HepG2 (cell line): ENCODE measurements around the gene TXN2. TPM values are rescaled to one million over a fixed set of nuclear protein-coding genes. Genes with fewer than 3 reads are reported as not detected.

Source experiments
- ATAC-seq: fragments of 200-7000 bp; cut with Tn5 transposase; 3 replicates; pipeline ENCODE4 v1.9.1; 2020; ENCODE audit warnings: mild to moderate bottlenecking, moderate library complexity
- BruUV-seq: library from RNA; stranded (reverse); fragments of 400-500 nt; replicated peaks from 2 replicates; lab custom pipeline; 2021; lab: Mats Ljungman, UMichigan
- CTCF ChIA-PET: fragments of 300-600 bp; formaldehyde crosslinking; extraction: SDS; loops from one replicate; lab custom pipeline; 2021; ENCODE audit warnings: low total read pairs, inconsistent platforms, low intra/inter-chr PET ratio; lab: Yijun Ruan, JAX
- POLR2A ChIA-PET: fragments of 350-600 bp; sonication (Branson Sonifier 250); formaldehyde crosslinking; loops from one replicate; lab custom pipeline; 2020; ENCODE audit warnings: antibody characterized with exemption, inconsistent platforms; lab: Yijun Ruan, JAX
- DNase-seq: peaks from one replicate; pipeline ENCODE4 v3.0.0-alpha.2; 2015; ENCODE audit warnings: low spot score
- FAIRE-seq: peaks from 3 replicates; lab custom pipeline; 2011; peaks lifted over from hg19 to GRCh38; lab: Jason Lieb, UNC
- H2AFZ ChIP-seq: one replicate; pipeline ENCODE4 v1.6.1; 2011; ENCODE audit warnings: low read length, inconsistent platforms
- H3K27ac ChIP-seq: fragments of 300-600 bp; 3 replicates; pipeline ENCODE4 v1.8.0; 2011; ENCODE audit warnings: mixed run types, mild to moderate bottlenecking, mixed read lengths, low read length, inconsistent platforms; ENCODE audit not compliant: insufficient read depth; ENCODE audit errors: extremely low read length
- H3K27me3 ChIP-seq, 2 experiments: fragments of 200-600 bp in 1 of 2; 2 replicates in 1 of 2; 3 replicates in 1 of 2; pipeline versions ENCODE4 v1.6.0 to v1.8.0; 2011; ENCODE audit warnings: low read length in 2 of 2, mild to moderate bottlenecking in 2 of 2, moderate library complexity in 2 of 2, inconsistent platforms in 1 of 2; ENCODE audit not compliant: insufficient read depth in 2 of 2, control insufficient read depth in 1 of 2
- H3K36me3 ChIP-seq, 2 experiments: fragments of 200-600 bp in 1 of 2; replicated peaks in 1 of 2; 2 replicates in 1 of 2; 3 replicates in 1 of 2; pipeline versions ENCODE4 v1.5.1 to v1.8.0; 2011; ENCODE audit warnings: low read length in 2 of 2, inconsistent platforms in 1 of 2; ENCODE audit not compliant: insufficient read depth in 2 of 2, control insufficient read depth in 1 of 2
- H3K4me1 ChIP-seq: 2 replicates; pipeline ENCODE4 v1.5.1; 2012; ENCODE audit warnings: low read length, inconsistent platforms; ENCODE audit not compliant: insufficient read depth
- H3K4me2 ChIP-seq: 2 replicates; pipeline ENCODE4 v1.6.0; 2011; ENCODE audit warnings: low read depth, low read length, inconsistent platforms
- H3K4me3 ChIP-seq, 3 experiments: fragments of 200-600 bp in 1 of 3; sonication (generic), shearing (Covaris generic) in 1 of 3; replicated peaks in 1 of 3; 2 replicates each; pipeline ENCODE4 v1.5.1; 2011 to 2016; ENCODE audit warnings: low read length in 3 of 3, inconsistent platforms in 2 of 3, low read depth in 2 of 3, mild to moderate bottlenecking in 2 of 3, control low read depth in 1 of 3, mixed read lengths in 1 of 3; ENCODE audit not compliant: insufficient read depth in 1 of 3
- H3K79me2 ChIP-seq: one replicate; pipeline ENCODE4 v1.6.1; 2011; ENCODE audit warnings: low read length, inconsistent platforms; ENCODE audit not compliant: insufficient read depth
- H3K9ac ChIP-seq: 2 replicates; pipeline ENCODE4 v1.6.0; 2011; ENCODE audit warnings: mild to moderate bottlenecking, low read depth, low read length, inconsistent platforms; ENCODE audit not compliant: insufficient read depth
- H3K9me3 ChIP-seq: 2 replicates; pipeline ENCODE4 v1.5.1; 2012; ENCODE audit warnings: mild to moderate bottlenecking, low read length
- H4K20me1 ChIP-seq: 2 replicates; pipeline ENCODE4 v1.6.0; 2011; ENCODE audit warnings: inconsistent platforms, mild to moderate bottlenecking, low read length, moderate library complexity; ENCODE audit not compliant: insufficient read depth
- ARHGAP35 ChIP-seq: sonication (generic); formaldehyde crosslinking; IDR thresholded peaks from 2 replicates; pipeline ENCODE4 v1.9.0; 2022; ENCODE audit warnings: mild to moderate bottlenecking, inconsistent platforms, moderate library complexity, missing genetic modification reagents, borderline replicate concordance
- ELK4 ChIP-seq: sonication (generic); formaldehyde crosslinking; IDR thresholded peaks from 2 replicates; pipeline ENCODE4 v1.9.0; 2021; ENCODE audit warnings: missing genetic modification reagents, borderline replicate concordance
- FOSL2 ChIP-seq: sonication (generic); formaldehyde crosslinking; IDR thresholded peaks from 2 replicates; pipeline ENCODE4 v1.4.0; 2020; ENCODE audit warnings: missing genetic modification reagents
- FOXC1 ChIP-seq: sonication (generic); formaldehyde crosslinking; IDR thresholded peaks from 2 replicates; pipeline ENCODE4 v1.8.0; 2022; ENCODE audit warnings: mild to moderate bottlenecking, missing genetic modification reagents, borderline replicate concordance
- FOXP1 ChIP-seq, 2 experiments: fragments of 450-650 bp in 1 of 2; IDR thresholded peaks; 2 replicates each; pipeline ENCODE4 v1.6.1; 2017 to 2018; ENCODE audit warnings: antibody characterized with exemption in 1 of 2
- JUN ChIP-seq: sonication (generic); formaldehyde crosslinking; IDR thresholded peaks from 2 replicates; pipeline ENCODE4 v1.4.0; 2020; ENCODE audit warnings: mild to moderate bottlenecking, missing genetic modification reagents
- KAT8 ChIP-seq: IDR thresholded peaks from 2 replicates; pipeline ENCODE4 v1.6.1; 2016; ENCODE audit warnings: missing genetic modification reagents, missing compliant biosample characterization
- MXI1 ChIP-seq: IDR thresholded peaks from 3 replicates; pipeline ENCODE4 v1.6.1; 2012; ENCODE audit warnings: low read depth, low read length, inconsistent platforms, borderline replicate concordance
- TEF ChIP-seq: sonication (generic); formaldehyde crosslinking; IDR thresholded peaks from 2 replicates; pipeline ENCODE4 v1.5.0; 2020; ENCODE audit warnings: missing genetic modification reagents
- USF2 ChIP-seq, 2 experiments: sonication (generic) in 1 of 2; formaldehyde crosslinking in 1 of 2; IDR thresholded peaks; 2 replicates each; pipeline versions ENCODE4 v1.5.1 to v1.6.1; 2011 to 2020; ENCODE audit warnings: borderline replicate concordance in 1 of 2, low read depth in 1 of 2, low read length in 1 of 2, mild to moderate bottlenecking in 1 of 2, missing genetic modification reagents in 1 of 2, moderate library complexity in 1 of 2
- ZNF142 ChIP-seq: sonication (generic); formaldehyde crosslinking; IDR thresholded peaks from 2 replicates; pipeline ENCODE4 v1.4.0; 2020; ENCODE audit warnings: missing genetic modification reagents
- ZNF441 ChIP-seq: sonication (generic); formaldehyde crosslinking; IDR thresholded peaks from 2 replicates; pipeline ENCODE4 v1.7.0; 2021; ENCODE audit warnings: missing genetic modification reagents, borderline replicate concordance
- ZNF605 ChIP-seq: sonication (generic); formaldehyde crosslinking; IDR thresholded peaks from 2 replicates; pipeline ENCODE4 v1.8.0; 2022; ENCODE audit warnings: mild to moderate bottlenecking, missing genetic modification reagents
- WGBS: methylation state at CpG from one replicate; pipeline ENCODE4 v1.1.6; 2017; ENCODE audit warnings: low lambda C conversion rate; 5-methylcytosine and 5-hydroxymethylcytosine counted together
- in situ Hi-C: cut with HindIII; loops from 2 replicates; pipeline ENCODE4 v1.10.0; 2017; ENCODE audit warnings: low pct_unique_long_range_greater_than_20kb; ENCODE audit not compliant: extremely low pct_ligation_motif_present
- intact Hi-C: fragments of 100-400 bp; cut with micrococcal nuclease; formaldehyde crosslinking; loops from one replicate; pipeline ENCODE4 v1.10.0; 2022; ENCODE audit not compliant: unreplicated experiment
- polyA plus RNA-seq, 8 experiments: library from polyadenylated mRNA; depleted of rRNA in 3 of 8; stranded (reverse) in 7 of 8; unstranded in 1 of 8; fragments of >200 nt; fragmentation: Illumina TruSeq in 4 of 8; extraction: Trizol in 4 of 8; gene quantifications; 2 replicates each; pipeline versions ENCODE4 v1.2.1 to v1.2.3, GENCODE V29; 2011 to 2016; ENCODE audit warnings: low read depth in 4 of 8, missing spikeins in 1 of 8, mixed read lengths in 1 of 8; ENCODE audit not compliant: insufficient read depth in 1 of 8
- total RNA-seq, 5 experiments: library from RNA; depleted of rRNA; stranded (reverse); fragments of >200 nt; fragmentation: Illumina TruSeq; extraction: Trizol; gene quantifications; 2 replicates each; pipeline ENCODE4 v1.2.3, GENCODE V29; 2016; ENCODE audit warnings: low read depth in 1 of 5

The TXN2 gene
- total and polyA plus RNA-seq, 2 of the 13 experiments (the other 11 are each of a cell fraction or from before 2014, with no cell fraction given): 41.4 to 109 TPM

- WGBS: 14% methylated on average over 8 of the region's 8 CpGs
- ChIA-PET CTCF (no interaction called here), POLR2A (interaction anchor here (0.6 to 3.4 kb wide), 8 partner anchors 8 to 97 kb away, joined by 3 to 14 read pairs (median 4); partner anchors contain the start of gene MYH9)
- Histone ChIP-seq H4K20me1 (no peaks in the 10 kb centered on the region), H3K9ac (peak overlapping the region; percentile 37), H3K27me3 (no peaks in the 10 kb centered on the region; a peak in 1 of 5 replicates), H3K27ac (no peak overlapping the region), H3K4me1 (peaks cover 83% of the 10 kb centered on the region), H3K9me3 (no peaks in the 10 kb centered on the region), H3K4me3 (peak overlapping the region in 1 of 3 experiments; percentile 25; a peak in 1 of 6 replicates), H3K79me2 (no peaks in the 10 kb centered on the region), H3K4me2 (peak overlapping the region; percentile 68), H2AFZ (no peak overlapping the region), H3K36me3 (no peaks in the 10 kb centered on the region)
- in situ Hi-C loops (no loop called here), intact Hi-C loops (no loop called here)
- no peak for FAIRE-seq
- 0 out of 3 replicates have a peak, but pooled peaks have one; percentile 7 for ATAC-seq
- no peak for DNase-seq
- no TSS peak for BruUV-seq
- TF ChIP-seq JUN (CRISPR knock-in tag) (no peak), FOXP1 (IDR thresholded peaks at IDR 0.05) (no peak), FOXP1 (CRISPR knock-in tag; IDR thresholded peaks at IDR 0.05) (0 out of 2 replicates have a peak, but pooled peaks have one; percentile 12), FOSL2 (CRISPR knock-in tag) (no peak), ZNF142 (no peak), ZNF605 (CRISPR knock-in tag) (peak; percentile 28; the same call in 1 of the 2 replicates), ZNF441 (peak; percentile 95), KAT8 (no peak), MXI1 (no peak), TEF (CRISPR knock-in tag) (no peak), ELK4 (CRISPR knock-in tag) (no peak), USF2 (IDR thresholded peaks at IDR 0.05; ENCODE audit: low read depth, low read length) (no peak), USF2 (CRISPR knock-in tag; IDR thresholded peaks at IDR 0.05; ENCODE audit: borderline replicate concordance) (0 out of 2 replicates have a peak, but pooled peaks have one; percentile 24), FOXC1 (CRISPR knock-in tag) (peak; percentile 20; the same call in 1 of the 2 replicates), ARHGAP35 (CRISPR knock-in tag) (no peak)
Measured at GRCh38 chr22:36440429-36441002, 40.9 kb downstream of the TXN2 start.
